ENCODE results near the gene CCDC136. TPM values are rescaled to one million over a fixed set of nuclear protein-coding genes. Genes with fewer than 3 reads are reported as not detected.
A peak's percentile ranks its signal among the peaks of the same experiment; 100 is the strongest.

The CCDC136 gene
- total RNA-seq, 1 donor from 2014 or later: 44.2 TPM

- no peak for DNase-seq (ENCODE audit: extremely low spot score, unreplicated experiment)
- TF ChIP-seq, protein P1, sequence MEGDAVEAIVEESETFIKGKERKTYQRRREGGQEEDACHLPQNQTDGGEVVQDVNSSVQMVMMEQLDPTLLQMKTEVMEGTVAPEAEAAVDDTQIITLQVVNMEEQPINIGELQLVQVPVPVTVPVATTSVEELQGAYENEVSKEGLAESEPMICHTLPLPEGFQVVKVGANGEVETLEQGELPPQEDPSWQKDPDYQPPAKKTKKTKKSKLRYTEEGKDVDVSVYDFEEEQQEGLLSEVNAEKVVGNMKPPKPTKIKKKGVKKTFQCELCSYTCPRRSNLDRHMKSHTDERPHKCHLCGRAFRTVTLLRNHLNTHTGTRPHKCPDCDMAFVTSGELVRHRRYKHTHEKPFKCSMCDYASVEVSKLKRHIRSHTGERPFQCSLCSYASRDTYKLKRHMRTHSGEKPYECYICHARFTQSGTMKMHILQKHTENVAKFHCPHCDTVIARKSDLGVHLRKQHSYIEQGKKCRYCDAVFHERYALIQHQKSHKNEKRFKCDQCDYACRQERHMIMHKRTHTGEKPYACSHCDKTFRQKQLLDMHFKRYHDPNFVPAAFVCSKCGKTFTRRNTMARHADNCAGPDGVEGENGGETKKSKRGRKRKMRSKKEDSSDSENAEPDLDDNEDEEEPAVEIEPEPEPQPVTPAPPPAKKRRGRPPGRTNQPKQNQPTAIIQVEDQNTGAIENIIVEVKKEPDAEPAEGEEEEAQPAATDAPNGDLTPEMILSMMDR (conservative IDR thresholded peaks at IDR 0.05): no peak
- H3K27ac Mint-ChIP-seq: no peak overlapping the region
- H3K4me3 Mint-ChIP-seq: no peak overlapping the region
- peaks cover 4% of the 10 kb centered on the region for H3K27me3 Mint-ChIP-seq
- no peaks in the 10 kb centered on the region for H3K9me3 Mint-ChIP-seq
- no peaks in the 10 kb centered on the region for H3K36me3 Mint-ChIP-seq
- peaks cover 7% of the 10 kb centered on the region for H3K4me1 Mint-ChIP-seq (ENCODE audit: unreplicated experiment)
Measured at GRCh38 chr7:128838981-128839731, 47.4 kb downstream of the CCDC136 start.

- TF ChIP-seq, protein P1 (conservative IDR thresholded peaks at IDR 0.05): no peak
- Mint-ChIP-seq H3K27me3 (peaks cover under 1% of the 10 kb centered on the region), H3K4me1 (ENCODE audit: unreplicated experiment) (peaks cover 2% of the 10 kb centered on the region), H3K9me3 (no peaks in the 10 kb centered on the region), H3K36me3 (no peaks in the 10 kb centered on the region), H3K4me3 (no peak overlapping the region), H3K27ac (no peak overlapping the region)
- no peak for DNase-seq (ENCODE audit: extremely low spot score, unreplicated experiment)
Measured at GRCh38 chr7:128839751-128840177, 48.0 kb downstream of the CCDC136 start.

- H3K9me3 Mint-ChIP-seq: no peaks in the 10 kb centered on the region
- no peaks in the 10 kb centered on the region for H3K4me1 Mint-ChIP-seq (ENCODE audit: unreplicated experiment)
- H3K4me3 Mint-ChIP-seq: no peak overlapping the region
- no peaks in the 10 kb centered on the region for H3K36me3 Mint-ChIP-seq
- no peaks in the 10 kb centered on the region for H3K27me3 Mint-ChIP-seq
- H3K27ac Mint-ChIP-seq: no peak overlapping the region
- TF ChIP-seq, protein P1 (conservative IDR thresholded peaks at IDR 0.05): no peak
- no peak for DNase-seq (ENCODE audit: extremely low spot score, unreplicated experiment)
Measured at GRCh38 chr7:128840326-128841170, 48.8 kb downstream of the CCDC136 start.

GRCh38 chr7:128841171-128841690, 49.5 kb downstream of the CCDC136 start:
- H3K36me3 Mint-ChIP-seq: no peaks in the 10 kb centered on the region
- no peak overlapping the region for H3K4me3 Mint-ChIP-seq
- DNase-seq (ENCODE audit: extremely low spot score, unreplicated experiment): no peak
- TF ChIP-seq, protein P1 (conservative IDR thresholded peaks at IDR 0.05): no peak
- no peaks in the 10 kb centered on the region for H3K9me3 Mint-ChIP-seq
- no peak overlapping the region for H3K27ac Mint-ChIP-seq
- no peaks in the 10 kb centered on the region for H3K4me1 Mint-ChIP-seq (ENCODE audit: unreplicated experiment)
- no peaks in the 10 kb centered on the region for H3K27me3 Mint-ChIP-seq

GRCh38 chr7:128841921-128842673, 50.3 kb downstream of the CCDC136 start:
- TF ChIP-seq, protein P1 (conservative IDR thresholded peaks at IDR 0.05): peak; percentile 80
- DNase-seq (ENCODE audit: extremely low spot score, unreplicated experiment): no peak
- H3K4me3 Mint-ChIP-seq: no peak overlapping the region
- H3K9me3 Mint-ChIP-seq: no peaks in the 10 kb centered on the region
- no peaks in the 10 kb centered on the region for H3K36me3 Mint-ChIP-seq
- no peaks in the 10 kb centered on the region for H3K27me3 Mint-ChIP-seq
- no peaks in the 10 kb centered on the region for H3K4me1 Mint-ChIP-seq (ENCODE audit: unreplicated experiment)
- no peak overlapping the region for H3K27ac Mint-ChIP-seq

Data from type B pancreatic cell (in vitro differentiated cells).